ENCODE measurements around the gene SARDH.

The SARDH gene

GRCh38 chr9:133661846-133662540, 76.2 kb downstream of the SARDH start:
- no peak for DNase-seq

- DNase-seq, result no peak
Observed at GRCh38 chr9:133659516-133659915, 78.6 kb downstream of the SARDH start.

- DNase-seq, result no peak
Observed at GRCh38 chr9:133658442-133659431, 79.4 kb downstream of the SARDH start.

GRCh38 chr9:133657120-133657661, 81.0 kb downstream of the SARDH start:
- no peak for DNase-seq

GRCh38 chr9:133656211-133657119, 81.7 kb downstream of the SARDH start:
- DNase-seq, result peak; percentile 62

- DNase-seq, result no peak
Observed at GRCh38 chr9:133655701-133656100, 82.5 kb downstream of the SARDH start.

- DNase-seq, result no peak
Observed at GRCh38 chr9:133654736-133655657, 83.2 kb downstream of the SARDH start.

GRCh38 chr9:133653638-133654037, 84.5 kb downstream of the SARDH start:
- DNase-seq, result no peak

- DNase-seq, result no peak
Observed at GRCh38 chr9:133650026-133650425, 88.1 kb downstream of the SARDH start.

- DNase-seq, result no peak
Observed at GRCh38 chr9:133649194-133649593, 89.0 kb downstream of the SARDH start.

- DNase-seq, result no peak
Observed at GRCh38 chr9:133647765-133648469, 90.2 kb downstream of the SARDH start.

- no peak for DNase-seq
Observed at GRCh38 chr9:133647148-133647547, 91.0 kb downstream of the SARDH start.

- no peak for DNase-seq
Observed at GRCh38 chr9:133645021-133645765, 93.0 kb downstream of the SARDH start.

GRCh38 chr9:133643978-133644760, 94.0 kb downstream of the SARDH start:
- no peak for DNase-seq

GRCh38 chr9:133643362-133643755, 94.8 kb downstream of the SARDH start:
- DNase-seq, result no peak

- no peak for DNase-seq
Observed at GRCh38 chr9:133642708-133643361, 95.3 kb downstream of the SARDH start.

- DNase-seq, result no peak
Observed at GRCh38 chr9:133641861-133642595, 96.1 kb downstream of the SARDH start.

GRCh38 chr9:133641396-133641655, 96.8 kb downstream of the SARDH start:
- no peak for DNase-seq
